PFSK-1 (cell line): ENCODE measurements around the gene DAGLA.

Experiments used
- FOXP2 ChIP-seq: optimal IDR thresholded peaks from 2 replicates; pipeline ENCODE3; 2011; ENCODE audit warnings: borderline replicate concordance, control low read depth, inconsistent platforms; ENCODE audit not compliant: insufficient read depth; ENCODE audit errors: extremely low read length, extremely low read depth
- POLR2AphosphoS5 ChIP-seq: IDR thresholded peaks from 2 replicates; pipeline ENCODE4 v1.6.1; 2012; ENCODE audit warnings: low read depth, mild to moderate bottlenecking, control low read depth, low read length, moderate library complexity
- SIN3A ChIP-seq: IDR thresholded peaks from 2 replicates; pipeline ENCODE4 v1.6.1; 2012; ENCODE audit warnings: mild to moderate bottlenecking, low read length, moderate library complexity, borderline replicate concordance; ENCODE audit not compliant: insufficient read depth
- TAF1 ChIP-seq: IDR thresholded peaks from 2 replicates; pipeline ENCODE4 v1.6.1; 2012; ENCODE audit warnings: low read length, control low read depth, borderline replicate concordance; ENCODE audit not compliant: insufficient read depth
- TF ChIP-seq, protein P1 (sequence below), 2 experiments: IDR thresholded peaks; 2 replicates each; pipeline versions ENCODE4 v1.6.1 to v1.8.0; 2011 to 2012; ENCODE audit warnings: low read depth in 2 of 2, low read length in 2 of 2, control low read depth in 1 of 2, inconsistent platforms in 1 of 2, mild to moderate bottlenecking in 1 of 2, moderate library complexity in 1 of 2; ENCODE audit not compliant: insufficient read depth in 1 of 2

Gene DAGLA

DNA sequence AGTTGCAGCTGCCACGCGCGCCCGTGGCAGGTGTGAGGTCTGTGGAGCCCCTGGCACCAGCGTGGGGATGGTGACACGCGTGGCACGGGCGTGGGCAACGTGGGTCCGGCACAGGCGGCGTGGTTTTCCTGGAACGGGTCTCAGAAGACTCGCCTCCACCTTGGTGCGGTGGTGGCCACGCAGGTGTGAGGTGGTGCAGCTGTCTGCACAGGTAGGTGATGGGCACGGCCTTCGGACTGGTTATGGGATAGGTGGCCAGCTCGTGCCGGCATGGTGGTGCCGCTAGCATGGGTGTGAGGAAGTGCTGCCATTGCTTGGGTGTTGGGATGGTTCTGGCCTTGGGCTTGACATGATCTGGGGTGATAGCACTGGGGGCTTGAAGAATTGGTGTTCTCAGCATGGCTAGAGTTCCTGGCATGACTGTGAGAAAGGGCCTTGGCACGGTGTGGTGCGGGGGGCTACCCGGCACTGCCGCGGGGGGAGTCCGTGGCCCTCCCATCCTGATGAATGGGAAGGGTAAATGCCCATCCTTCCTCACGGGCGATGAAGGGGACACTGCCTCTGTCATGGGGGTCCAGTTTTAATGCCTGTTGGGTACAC, 531 bp downstream of the DAGLA start:
- TF ChIP-seq TAF1: no peak
- no peak for TF ChIP-seq POLR2AphosphoS5
- TF ChIP-seq, protein P1, sequence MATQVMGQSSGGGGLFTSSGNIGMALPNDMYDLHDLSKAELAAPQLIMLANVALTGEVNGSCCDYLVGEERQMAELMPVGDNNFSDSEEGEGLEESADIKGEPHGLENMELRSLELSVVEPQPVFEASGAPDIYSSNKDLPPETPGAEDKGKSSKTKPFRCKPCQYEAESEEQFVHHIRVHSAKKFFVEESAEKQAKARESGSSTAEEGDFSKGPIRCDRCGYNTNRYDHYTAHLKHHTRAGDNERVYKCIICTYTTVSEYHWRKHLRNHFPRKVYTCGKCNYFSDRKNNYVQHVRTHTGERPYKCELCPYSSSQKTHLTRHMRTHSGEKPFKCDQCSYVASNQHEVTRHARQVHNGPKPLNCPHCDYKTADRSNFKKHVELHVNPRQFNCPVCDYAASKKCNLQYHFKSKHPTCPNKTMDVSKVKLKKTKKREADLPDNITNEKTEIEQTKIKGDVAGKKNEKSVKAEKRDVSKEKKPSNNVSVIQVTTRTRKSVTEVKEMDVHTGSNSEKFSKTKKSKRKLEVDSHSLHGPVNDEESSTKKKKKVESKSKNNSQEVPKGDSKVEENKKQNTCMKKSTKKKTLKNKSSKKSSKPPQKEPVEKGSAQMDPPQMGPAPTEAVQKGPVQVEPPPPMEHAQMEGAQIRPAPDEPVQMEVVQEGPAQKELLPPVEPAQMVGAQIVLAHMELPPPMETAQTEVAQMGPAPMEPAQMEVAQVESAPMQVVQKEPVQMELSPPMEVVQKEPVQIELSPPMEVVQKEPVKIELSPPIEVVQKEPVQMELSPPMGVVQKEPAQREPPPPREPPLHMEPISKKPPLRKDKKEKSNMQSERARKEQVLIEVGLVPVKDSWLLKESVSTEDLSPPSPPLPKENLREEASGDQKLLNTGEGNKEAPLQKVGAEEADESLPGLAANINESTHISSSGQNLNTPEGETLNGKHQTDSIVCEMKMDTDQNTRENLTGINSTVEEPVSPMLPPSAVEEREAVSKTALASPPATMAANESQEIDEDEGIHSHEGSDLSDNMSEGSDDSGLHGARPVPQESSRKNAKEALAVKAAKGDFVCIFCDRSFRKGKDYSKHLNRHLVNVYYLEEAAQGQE (IDR thresholded peaks at IDR 0.05; ENCODE audit: insufficient read depth in 1 of 2, low read depth in 2 of 2, low read length in 2 of 2): no peak
- no peak for TF ChIP-seq SIN3A
- no peak for TF ChIP-seq FOXP2

DNA sequence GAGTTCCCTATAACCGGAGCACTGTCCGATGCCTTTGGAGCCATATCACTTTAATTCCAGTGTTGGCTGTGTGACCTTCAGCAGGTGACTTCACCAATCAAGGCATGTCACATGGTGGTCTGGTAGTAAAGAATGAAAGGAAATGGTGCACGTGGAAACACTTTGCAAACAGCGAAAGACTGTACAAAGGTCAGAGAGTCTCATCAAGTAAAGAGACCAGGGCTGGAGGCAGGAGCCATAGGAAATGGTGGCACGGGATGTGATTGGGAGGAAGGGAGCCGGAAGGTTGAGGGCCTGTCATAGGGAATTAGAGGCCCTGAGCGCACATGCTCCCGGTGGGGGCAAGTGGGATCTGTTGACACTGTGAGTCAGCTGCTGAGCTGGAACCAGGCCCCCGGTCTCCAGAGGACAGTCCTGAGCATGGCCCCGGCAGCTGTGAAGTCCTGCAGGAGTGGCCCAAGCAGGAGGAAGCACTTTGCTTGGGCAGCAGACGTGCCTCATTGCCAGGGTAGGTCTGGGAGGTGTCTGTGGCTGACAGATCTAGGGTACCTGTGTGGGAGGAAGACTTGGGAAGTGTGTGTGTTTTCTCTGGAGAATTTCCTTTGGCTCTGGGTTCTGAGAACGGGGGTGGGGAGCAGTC, 2.0 kb downstream of the DAGLA start:
- TF ChIP-seq TAF1: no peak
- peak; percentile 55 for TF ChIP-seq FOXP2
- TF ChIP-seq, protein P1 (IDR thresholded peaks at IDR 0.05; ENCODE audit: insufficient read depth in 1 of 2, low read depth in 2 of 2, low read length in 2 of 2): peak in 1 of 2 experiments; percentile 29; a peak in 1 of 4 replicates
- no peak for TF ChIP-seq POLR2AphosphoS5
- peak; percentile 42; the same call in 1 of the 2 replicates for TF ChIP-seq SIN3A

DNA sequence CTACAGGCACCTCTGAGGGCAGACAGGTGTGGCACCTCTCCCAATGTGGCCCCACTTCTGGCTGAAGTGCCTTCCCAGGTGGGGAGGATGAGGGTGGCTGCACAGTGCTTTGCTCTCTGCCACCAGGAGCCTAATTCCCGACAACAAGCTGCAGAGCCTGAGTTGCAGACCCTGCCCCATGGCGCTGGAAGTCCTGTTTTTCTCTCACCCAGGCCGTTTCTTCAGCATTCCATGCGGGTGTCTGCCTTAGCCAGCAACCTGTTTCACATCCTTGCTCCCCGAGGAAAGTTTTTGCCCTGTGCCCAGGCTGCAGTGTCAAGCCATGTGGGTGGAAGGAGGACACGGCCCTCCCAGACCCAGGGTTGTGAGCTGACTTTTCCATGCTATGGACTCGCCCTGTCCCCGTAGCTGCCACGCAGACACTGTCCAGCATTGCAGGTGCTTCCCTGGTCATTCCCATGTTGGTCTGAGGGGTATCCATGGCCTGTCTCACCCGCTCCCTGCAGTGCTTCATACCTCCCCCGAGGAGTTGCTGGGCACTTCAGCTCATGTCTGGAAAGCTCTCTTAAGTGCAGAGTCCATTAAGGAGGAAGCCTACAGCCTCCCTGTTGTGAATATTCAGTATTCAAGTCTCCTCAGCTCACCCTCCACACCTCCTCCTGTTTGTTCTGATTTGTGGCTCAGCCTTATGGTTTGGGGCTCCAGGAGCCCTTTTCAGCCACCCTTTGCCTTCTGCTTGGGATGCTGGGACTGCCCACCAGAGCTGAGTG, 2.9 kb downstream of the DAGLA start:
- TF ChIP-seq TAF1 (no peak; the same call in 1 of the 2 replicates), SIN3A (no peak), FOXP2 (no peak), POLR2AphosphoS5 (no peak)
- TF ChIP-seq, protein P1 (IDR thresholded peaks at IDR 0.05; ENCODE audit: insufficient read depth in 1 of 2, low read depth in 2 of 2, low read length in 2 of 2): no peak

DNA sequence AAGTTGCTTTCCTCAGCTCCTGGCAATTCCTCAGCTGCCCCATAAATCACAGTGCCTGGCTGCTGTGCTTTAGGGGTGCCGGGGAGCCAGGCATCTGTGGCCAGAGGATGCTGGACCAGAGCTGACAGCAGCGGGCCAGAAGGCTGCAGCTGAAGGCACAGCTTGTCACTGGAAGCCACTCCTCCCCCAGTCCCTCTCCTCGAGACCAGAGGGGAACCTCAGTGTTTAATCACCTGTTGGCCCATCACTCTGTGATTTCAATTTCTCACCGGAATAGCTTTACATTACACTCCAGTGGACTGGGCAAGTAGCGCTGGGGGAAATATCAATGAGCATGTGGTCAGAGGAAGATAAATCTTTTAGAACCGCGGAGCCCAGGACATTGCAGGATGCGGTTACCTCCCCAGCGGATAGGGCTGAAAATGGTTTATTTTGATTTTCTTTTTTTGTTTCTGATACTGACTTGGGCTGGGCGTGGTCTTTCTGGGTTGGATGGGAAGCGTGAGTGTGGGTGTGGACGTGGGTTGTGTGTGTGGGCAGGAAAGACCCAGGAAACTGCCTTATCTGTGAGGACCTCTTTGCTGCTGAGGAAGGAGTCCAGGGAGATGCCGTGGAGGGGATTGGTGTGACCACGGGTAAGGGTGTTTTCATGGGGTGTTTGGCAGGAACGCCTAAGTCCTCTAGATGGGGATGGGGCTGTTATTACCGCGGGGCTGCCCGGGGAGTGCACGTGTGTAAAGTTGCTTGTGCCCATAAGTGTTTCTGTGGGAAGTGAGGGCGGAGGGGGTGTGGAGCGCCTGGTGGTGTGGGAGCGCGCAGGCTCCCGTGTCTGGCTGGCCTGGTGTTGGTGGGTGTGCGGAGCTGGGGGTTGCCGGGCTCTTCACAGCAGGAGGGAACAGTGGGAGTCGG, 4.0 kb downstream of the DAGLA start:
- TF ChIP-seq, protein P1 (IDR thresholded peaks at IDR 0.05; ENCODE audit: insufficient read depth in 1 of 2, low read depth in 2 of 2, low read length in 2 of 2): no peak
- no peak for TF ChIP-seq POLR2AphosphoS5
- TF ChIP-seq SIN3A: 0 out of 2 replicates have a peak, but pooled peaks have one; percentile 16
- no peak for TF ChIP-seq FOXP2
- no peak for TF ChIP-seq TAF1
